Transverse colon (tissue), 4 donors: ENCODE data around the gene GNAO1. TPM values are rescaled to one million over a fixed set of nuclear protein-coding genes. Genes with fewer than 3 reads are reported as not detected.

Experiments
- DNase-seq: peaks from one replicate; pipeline ENCODE4 v3.0.0-alpha.2; 2019
- H3K27ac ChIP-seq, 4 donors: fragments of 200-600 bp; sonication (generic); 2 replicates each; pipeline ENCODE4 v1.5.1; 2016 to 2018; ENCODE audit warnings: inconsistent platforms in 4 of 4
- H3K27me3 ChIP-seq: fragments of 200-600 bp; sonication (generic); 2 replicates; pipeline ENCODE4 v1.5.1; 2017; ENCODE audit warnings: inconsistent platforms
- H3K36me3 ChIP-seq, 4 donors: fragments of 200-600 bp; sonication (generic); 2 replicates each; pipeline ENCODE4 v1.5.1; 2017 to 2019; ENCODE audit warnings: inconsistent platforms in 4 of 4
- H3K4me1 ChIP-seq, 4 donors: fragments of 200-600 bp; sonication (generic); 2 replicates each; pipeline ENCODE4 v1.5.1; 2017 to 2020; ENCODE audit warnings: inconsistent platforms in 4 of 4
- H3K4me3 ChIP-seq, 4 donors: fragments of 200-600 bp; sonication (generic); 1 replicate in 1 of 4; 2 replicates in 3 of 4; pipeline versions ENCODE4 v1.5.1 to v1.6.1; 2017 to 2019; ENCODE audit warnings: inconsistent platforms in 4 of 4
- H3K9me3 ChIP-seq, 2 donors: fragments of 200-600 bp; sonication (generic); 2 replicates each; pipeline ENCODE4 v1.5.1; 2017 to 2019; ENCODE audit warnings: inconsistent platforms in 2 of 2
- CTCF ChIP-seq, 5 experiments: fragments of 200-600 bp in 3 of 5; fragments of 450-650 bp in 2 of 5; sonication (generic) in 3 of 5; IDR thresholded peaks; 1 replicate in 2 of 5; 2 replicates in 3 of 5; pipeline ENCODE4 v1.5.1; 2016 to 2017; ENCODE audit warnings: antibody characterized with exemption in 5 of 5, inconsistent platforms in 3 of 5, mild to moderate bottlenecking in 2 of 5, moderate library complexity in 1 of 5
- EP300 ChIP-seq: sonication (generic); formaldehyde crosslinking; IDR thresholded peaks from one replicate; pipeline ENCODE4 v1.6.1; 2017; ENCODE audit warnings: antibody characterized with exemption, low read depth
- POLR2A ChIP-seq: fragments of 450-650 bp; IDR thresholded peaks from one replicate; pipeline ENCODE4 v1.6.1; 2016; ENCODE audit warnings: antibody characterized with exemption, mild to moderate bottlenecking, moderate library complexity
- POLR2AphosphoS5 ChIP-seq, 3 donors: sonication (generic); formaldehyde crosslinking; IDR thresholded peaks; one replicate each; pipeline ENCODE4 v1.6.1; 2016; ENCODE audit warnings: antibody characterized with exemption in 3 of 3
- WGBS, 2 donors: methylation state at CpG; one replicate each; pipeline ENCODE4 v1.1.5; 2018; ENCODE audit warnings: low coverage in 1 of 2; 5-methylcytosine and 5-hydroxymethylcytosine counted together
- in situ Hi-C, 4 donors: fragments of 200-750 bp; cut with MboI; loops; one replicate each; pipeline versions ENCODE4 v1.15.0 to v1.15.1; 2017; ENCODE audit warnings: low sequenced_read_pairs in 3 of 4, low pct_ligation_motif_present in 1 of 4, low pct_unique_long_range_greater_than_20kb in 1 of 4
- intact Hi-C: fragments of 100-400 bp; cut with DNase I; formaldehyde crosslinking; loops from one replicate; pipeline ENCODE4 v1.15.1; 2023; ENCODE audit warnings: low total_unique reads
- total RNA-seq, 4 donors: library from RNA; depleted of rRNA; stranded (reverse); fragments of >200 nt; gene quantifications; one replicate each; pipeline ENCODE4 v1.1.0, GENCODE V29; 2016

Gene GNAO1
- total RNA-seq, 4 donors from 2014 or later = 7.3 to 25.4 (median 11.3) TPM

- intact Hi-C loops = no loop called here
Measured at GRCh38 chr16:56337131-56337857, 146.0 kb downstream of the GNAO1 start.

GRCh38 chr16:56337858-56338325 is 146.6 kb downstream of the GNAO1 start:
- Histone ChIP-seq H3K27ac (no peak overlapping the region), H3K27me3 (no peaks in the 10 kb centered on the region), H3K9me3 (no peaks in the 10 kb centered on the region), H3K36me3 (no peaks in the 10 kb centered on the region), H3K4me3 (no peak overlapping the region), H3K4me1 (no peaks in the 10 kb centered on the region)
- TF ChIP-seq POLR2A (no peak), CTCF (IDR thresholded peaks at IDR 0.05) (no peak), POLR2AphosphoS5 (IDR thresholded peaks at IDR 0.05) (no peak), EP300 (no peak)
- intact Hi-C loops (no loop called here), in situ Hi-C loops (no loop called here)
- DNase-seq = no peak
- WGBS, 2 donors = 81% methylated on average over 11 of the region's 11 CpGs; no CpG with 5 or more reads in 1 of the 2 donors

More at GRCh38 chr16:56337131-56337857, 146.0 kb downstream of the GNAO1 start:
- H3K4me3 ChIP-seq = no peak overlapping the region
- H3K9me3 ChIP-seq = no peaks in the 10 kb centered on the region
- H3K4me1 ChIP-seq = no peaks in the 10 kb centered on the region
- WGBS, 2 donors = 85% methylated on average over 9 of the region's 11 CpGs; no CpG with 5 or more reads in 1 of the 2 donors
- in situ Hi-C loops = no loop called here
- H3K27me3 ChIP-seq = no peaks in the 10 kb centered on the region
- DNase-seq = no peak
- no peak overlapping the region for H3K27ac ChIP-seq
- H3K36me3 ChIP-seq = no peaks in the 10 kb centered on the region
- TF ChIP-seq CTCF (IDR thresholded peaks at IDR 0.05) (no peak), POLR2A (no peak), EP300 (no peak), POLR2AphosphoS5 (IDR thresholded peaks at IDR 0.05) (no peak)

- H3K9me3 ChIP-seq = no peaks in the 10 kb centered on the region
- TF ChIP-seq POLR2AphosphoS5 (IDR thresholded peaks at IDR 0.05) (no peak), CTCF (IDR thresholded peaks at IDR 0.05) (no peak), POLR2A (no peak), EP300 (no peak)
- no peaks in the 10 kb centered on the region for H3K27me3 ChIP-seq
- WGBS, 2 donors = 84% methylated on average over 17 of the region's 17 CpGs; no CpG with 5 or more reads in 1 of the 2 donors
- intact Hi-C loops (no loop called here), in situ Hi-C loops (no loop called here)
- no peak for DNase-seq
- H3K36me3 ChIP-seq = no peaks in the 10 kb centered on the region
- no peak overlapping the region for H3K4me3 ChIP-seq
- H3K4me1 ChIP-seq = no peaks in the 10 kb centered on the region
- no peak overlapping the region for H3K27ac ChIP-seq
Measured at GRCh38 chr16:56338566-56339318, 147.5 kb downstream of the GNAO1 start.

- no peak for TF ChIP-seq EP300
- no peak for TF ChIP-seq POLR2A
- TF ChIP-seq CTCF (IDR thresholded peaks at IDR 0.05) = no peak
- TF ChIP-seq POLR2AphosphoS5 (IDR thresholded peaks at IDR 0.05) = no peak
- intact Hi-C loops (no loop called here), in situ Hi-C loops (no loop called here)
- no peak for DNase-seq
- Histone ChIP-seq H3K36me3 (no peaks in the 10 kb centered on the region), H3K4me3 (no peak overlapping the region), H3K27ac (no peak overlapping the region), H3K4me1 (no peaks in the 10 kb centered on the region), H3K27me3 (no peaks in the 10 kb centered on the region), H3K9me3 (no peaks in the 10 kb centered on the region)
- WGBS, 2 donors = 93% methylated on average over 12 of the region's 17 CpGs; no CpG with 5 or more reads in 1 of the 2 donors
Measured at GRCh38 chr16:56339431-56340195, 148.3 kb downstream of the GNAO1 start.
